Esophagus muscularis mucosa (tissue), 4 donors: ENCODE results near the gene NEMF.

Experiments
- EP300 ChIP-seq: sonication (generic); formaldehyde crosslinking; IDR thresholded peaks from one replicate; pipeline ENCODE4 v1.6.1; 2017; ENCODE audit warnings: antibody characterized with exemption
- POLR2A ChIP-seq: fragments of 450-650 bp; IDR thresholded peaks from one replicate; pipeline ENCODE4 v1.6.1; 2017; ENCODE audit warnings: antibody characterized with exemption, moderate library complexity, mild to moderate bottlenecking, low read depth
- POLR2AphosphoS5 ChIP-seq, 2 donors: sonication (generic); formaldehyde crosslinking; IDR thresholded peaks; one replicate each; pipeline ENCODE4 v1.6.1; 2017; ENCODE audit warnings: antibody characterized with exemption in 2 of 2
- TF ChIP-seq, protein P1 (sequence below), 3 experiments: fragments of 200-600 bp in 2 of 3; fragments of 450-650 bp in 1 of 3; sonication (generic) in 2 of 3; IDR thresholded peaks; one replicate each; pipeline ENCODE4 v1.5.1; 2017 to 2019; ENCODE audit warnings: antibody characterized with exemption in 3 of 3, mild to moderate bottlenecking in 2 of 3, moderate library complexity in 1 of 3

- TF ChIP-seq, protein P1, sequence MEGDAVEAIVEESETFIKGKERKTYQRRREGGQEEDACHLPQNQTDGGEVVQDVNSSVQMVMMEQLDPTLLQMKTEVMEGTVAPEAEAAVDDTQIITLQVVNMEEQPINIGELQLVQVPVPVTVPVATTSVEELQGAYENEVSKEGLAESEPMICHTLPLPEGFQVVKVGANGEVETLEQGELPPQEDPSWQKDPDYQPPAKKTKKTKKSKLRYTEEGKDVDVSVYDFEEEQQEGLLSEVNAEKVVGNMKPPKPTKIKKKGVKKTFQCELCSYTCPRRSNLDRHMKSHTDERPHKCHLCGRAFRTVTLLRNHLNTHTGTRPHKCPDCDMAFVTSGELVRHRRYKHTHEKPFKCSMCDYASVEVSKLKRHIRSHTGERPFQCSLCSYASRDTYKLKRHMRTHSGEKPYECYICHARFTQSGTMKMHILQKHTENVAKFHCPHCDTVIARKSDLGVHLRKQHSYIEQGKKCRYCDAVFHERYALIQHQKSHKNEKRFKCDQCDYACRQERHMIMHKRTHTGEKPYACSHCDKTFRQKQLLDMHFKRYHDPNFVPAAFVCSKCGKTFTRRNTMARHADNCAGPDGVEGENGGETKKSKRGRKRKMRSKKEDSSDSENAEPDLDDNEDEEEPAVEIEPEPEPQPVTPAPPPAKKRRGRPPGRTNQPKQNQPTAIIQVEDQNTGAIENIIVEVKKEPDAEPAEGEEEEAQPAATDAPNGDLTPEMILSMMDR (IDR thresholded peaks at IDR 0.05) = no peak
- TF ChIP-seq POLR2AphosphoS5 (IDR thresholded peaks at IDR 0.05) (no peak), POLR2A (no peak), EP300 (no peak)
Measured at GRCh38 chr14:49897414-49897813, 44.8 kb upstream of the NEMF start.
